GM10248 (cell line): ENCODE data around the gene HLA-A.
A peak's percentile ranks its signal among the peaks of the same experiment; 100 is the strongest.

Experiments
- CTCF ChIA-PET: fragments of 300-600 bp; sonication (Branson Sonifier 250); formaldehyde crosslinking; extraction: SDS; loops from one replicate; lab custom pipeline; 2021; ENCODE audit warnings: antibody characterized with exemption; lab: Yijun Ruan, JAX
- POLR2A ChIA-PET: fragments of 350-650 bp; sonication (Branson Sonifier 250); formaldehyde crosslinking; extraction: SDS; loops from one replicate; lab custom pipeline; 2020; ENCODE audit warnings: antibody characterized with exemption; lab: Yijun Ruan, JAX
- DNase-seq: peaks from one replicate; pipeline ENCODE4 v3.0.0; 2012; ENCODE audit errors: extremely low spot score
- TF ChIP-seq, protein P1 (sequence below): IDR thresholded peaks from 2 replicates; pipeline ENCODE4 v1.5.1; 2012; ENCODE audit warnings: mild to moderate bottlenecking, low read depth; ENCODE audit errors: extremely low read depth, missing control alignments, control extremely low read depth

The HLA-A gene

DNA sequence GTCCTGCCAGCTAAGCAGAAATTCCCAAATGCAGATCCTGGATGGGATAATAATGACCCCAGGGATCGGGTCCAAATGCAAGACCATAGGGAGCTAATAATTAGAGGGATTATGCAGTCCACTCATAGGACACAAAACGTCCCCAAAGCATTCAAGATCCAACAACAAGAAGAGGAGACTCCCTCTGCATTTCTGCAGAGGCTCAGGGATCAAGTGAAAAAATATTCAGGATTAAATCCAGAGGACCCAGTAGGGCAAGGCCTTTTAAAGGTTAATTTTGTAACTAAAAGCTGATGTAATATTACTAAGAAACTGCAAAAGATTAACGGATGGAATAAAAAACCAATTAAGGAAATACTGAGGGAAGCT is 22.2 kb downstream of the HLA-A start:
- TF ChIP-seq, protein P1, sequence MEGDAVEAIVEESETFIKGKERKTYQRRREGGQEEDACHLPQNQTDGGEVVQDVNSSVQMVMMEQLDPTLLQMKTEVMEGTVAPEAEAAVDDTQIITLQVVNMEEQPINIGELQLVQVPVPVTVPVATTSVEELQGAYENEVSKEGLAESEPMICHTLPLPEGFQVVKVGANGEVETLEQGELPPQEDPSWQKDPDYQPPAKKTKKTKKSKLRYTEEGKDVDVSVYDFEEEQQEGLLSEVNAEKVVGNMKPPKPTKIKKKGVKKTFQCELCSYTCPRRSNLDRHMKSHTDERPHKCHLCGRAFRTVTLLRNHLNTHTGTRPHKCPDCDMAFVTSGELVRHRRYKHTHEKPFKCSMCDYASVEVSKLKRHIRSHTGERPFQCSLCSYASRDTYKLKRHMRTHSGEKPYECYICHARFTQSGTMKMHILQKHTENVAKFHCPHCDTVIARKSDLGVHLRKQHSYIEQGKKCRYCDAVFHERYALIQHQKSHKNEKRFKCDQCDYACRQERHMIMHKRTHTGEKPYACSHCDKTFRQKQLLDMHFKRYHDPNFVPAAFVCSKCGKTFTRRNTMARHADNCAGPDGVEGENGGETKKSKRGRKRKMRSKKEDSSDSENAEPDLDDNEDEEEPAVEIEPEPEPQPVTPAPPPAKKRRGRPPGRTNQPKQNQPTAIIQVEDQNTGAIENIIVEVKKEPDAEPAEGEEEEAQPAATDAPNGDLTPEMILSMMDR: no peak
- ChIA-PET CTCF (interaction anchor here (0.7 to 4.4 kb wide), 8 partner anchors 11 to 268 kb away, joined by 3 to 25 read pairs (median 5); no protein-coding TSS in a partner anchor), POLR2A (interaction anchor here (0.9 to 1.3 kb wide), 4 partner anchors 10 to 17 kb away, joined by 3 to 7 read pairs (median 4); no protein-coding TSS in a partner anchor)
- no peak for DNase-seq

DNA sequence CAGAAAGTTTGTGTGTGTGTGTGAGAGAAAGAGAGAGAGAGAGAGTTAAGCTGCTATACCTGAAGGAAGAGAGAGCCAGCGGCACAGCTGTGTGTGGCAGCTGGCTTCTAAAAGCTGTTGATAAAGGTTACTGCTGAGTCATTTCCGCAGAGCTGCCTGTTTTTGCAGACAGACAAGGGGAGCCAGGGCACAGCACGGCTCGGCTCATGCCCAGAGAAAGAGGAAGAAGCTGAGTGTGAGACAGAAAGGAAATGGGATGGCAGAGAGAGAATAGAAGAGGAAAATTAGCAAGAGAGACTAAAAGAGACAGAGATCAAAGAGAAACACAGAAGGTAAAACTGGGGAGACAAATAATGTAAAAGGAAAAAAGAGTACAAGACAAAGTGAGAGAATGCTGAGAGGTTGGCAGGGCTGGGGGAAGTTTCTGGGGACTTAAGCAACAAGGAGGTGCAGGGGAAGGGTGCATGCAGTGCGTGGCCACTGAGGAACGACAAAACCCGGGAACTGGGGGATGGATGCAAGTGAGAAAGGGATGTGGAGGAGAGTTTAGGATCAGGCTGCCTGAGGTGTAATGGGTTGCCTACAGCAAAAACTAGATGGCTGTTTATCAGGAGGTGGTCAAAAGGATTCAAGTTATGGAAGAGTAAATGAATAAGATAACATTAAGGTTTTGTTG is 22.7 kb downstream of the HLA-A start:
- CTCF ChIA-PET: interaction anchor here (0.7 to 4.4 kb wide), 8 partner anchors 11 to 268 kb away, joined by 3 to 25 read pairs (median 5); no protein-coding TSS in a partner anchor

DNA sequence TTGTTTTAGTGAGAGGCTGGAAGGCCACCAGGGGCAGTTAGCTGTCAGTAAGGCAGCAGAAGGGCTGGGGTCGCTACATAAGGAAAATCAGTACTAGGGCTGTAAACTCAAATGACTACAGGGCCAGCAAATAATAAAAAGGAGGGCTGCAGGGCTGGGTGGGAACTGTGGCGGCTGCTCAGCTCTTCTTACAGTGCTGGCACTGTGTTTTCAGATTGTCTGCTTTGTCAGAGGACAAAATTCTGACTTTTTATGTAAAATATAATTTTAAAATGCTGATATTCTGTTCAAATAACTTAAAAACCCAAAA is 23.2 kb downstream of the HLA-A start:
- TF ChIP-seq, protein P1: no peak
- ChIA-PET CTCF (interaction anchor here (1.1 to 4.4 kb wide), 5 partner anchors 10 to 165 kb away, joined by 5 to 25 read pairs (median 7); no protein-coding TSS in a partner anchor), POLR2A (interaction anchor here (1.1 kb wide), 2 partner anchors 15 to 18 kb away, joined by 3 to 7 read pairs; no protein-coding TSS in a partner anchor)
- DNase-seq: no peak

More for the DNA sequence above, 22.7 kb downstream of the HLA-A start:
- POLR2A ChIA-PET: interaction anchor here (0.9 to 1.3 kb wide), 4 partner anchors 10 to 18 kb away, joined by 3 to 7 read pairs (median 4); no protein-coding TSS in a partner anchor
- peak; percentile 73 for DNase-seq
- TF ChIP-seq, protein P1: no peak

DNA sequence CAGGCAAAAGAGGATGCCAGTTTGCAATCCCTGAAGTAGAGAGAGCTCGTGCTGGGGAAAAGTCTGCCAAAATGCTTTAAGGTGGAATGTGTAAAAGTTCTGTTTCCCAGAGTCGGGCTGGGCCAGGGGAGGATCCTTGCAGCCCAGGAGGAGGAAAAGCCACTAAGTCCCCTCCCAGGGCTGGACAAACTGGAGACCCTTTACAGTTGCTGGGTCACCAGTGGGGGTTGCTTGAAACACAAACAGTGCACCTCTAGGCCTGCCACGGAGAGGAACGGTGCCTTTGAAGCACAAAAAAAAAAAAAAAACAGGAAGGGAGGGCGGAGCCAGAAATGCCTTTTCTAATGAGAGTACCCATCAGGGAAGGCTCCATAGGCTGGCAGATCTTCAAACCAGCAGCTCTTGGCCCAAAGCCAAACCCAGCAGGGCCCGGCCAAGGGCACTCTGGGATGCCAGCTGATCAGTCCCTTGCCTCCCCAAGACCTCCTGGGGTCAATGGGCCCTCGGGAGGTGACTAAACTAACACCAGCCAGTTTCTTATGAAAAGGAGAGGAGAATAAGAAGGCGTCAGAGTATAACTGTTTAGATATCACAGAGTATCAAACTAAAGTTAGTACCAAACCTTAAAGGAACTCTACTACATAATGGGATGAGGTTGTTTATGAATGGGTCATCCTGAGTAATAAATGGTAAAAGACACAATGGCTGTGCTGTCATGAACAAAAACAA is 23.7 kb downstream of the HLA-A start:
- ChIA-PET POLR2A (interaction anchor here (0.6 kb wide), 1 partner anchor 1925 kb away, joined by 5 read pairs; no protein-coding TSS in a partner anchor), CTCF (interaction anchor here (1.8 to 4.4 kb wide), 4 partner anchors 10 to 165 kb away, joined by 5 to 25 read pairs (median 12); no protein-coding TSS in a partner anchor)
- DNase-seq: no peak
- TF ChIP-seq, protein P1: no peak

DNA sequence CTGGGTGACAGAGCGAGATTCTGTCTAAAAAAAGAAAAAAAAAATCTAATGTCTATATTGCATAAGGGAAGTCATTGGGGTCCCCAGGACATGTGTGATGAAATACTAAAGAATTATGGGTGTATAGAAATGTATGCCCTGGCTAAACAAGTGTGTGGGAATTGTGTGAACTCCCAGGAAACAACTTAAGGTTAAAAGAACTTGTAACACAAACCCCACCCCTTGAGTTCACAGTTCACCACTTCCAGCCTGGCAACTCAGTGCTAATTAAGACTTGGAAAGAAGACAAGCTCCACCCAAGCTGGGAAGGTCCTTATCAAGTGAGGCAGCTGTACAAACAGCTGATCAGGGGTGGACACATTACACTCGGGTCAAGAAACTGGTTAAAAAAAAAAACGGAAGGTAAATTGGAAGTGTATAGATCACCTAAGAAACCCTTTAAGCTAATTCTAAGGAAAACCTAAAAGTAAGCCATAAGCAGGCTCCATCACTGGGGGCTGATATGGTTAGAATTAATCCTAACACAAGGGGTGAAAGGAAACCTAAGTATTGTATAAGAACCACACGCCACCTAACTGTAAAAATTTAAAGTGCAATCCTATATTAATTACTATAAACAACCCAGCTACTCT is 25.2 kb downstream of the HLA-A start:
- DNase-seq: no peak
- ChIA-PET CTCF (interaction anchor here (0.8 to 4.4 kb wide), 3 partner anchors 8 to 119 kb away, joined by 3 to 25 read pairs (median 7); no protein-coding TSS in a partner anchor), POLR2A (interaction anchor here (1.0 kb wide), 1 partner anchor 19 kb away, joined by 3 read pairs; no protein-coding TSS in a partner anchor)
- TF ChIP-seq, protein P1: peak; percentile 23

DNA sequence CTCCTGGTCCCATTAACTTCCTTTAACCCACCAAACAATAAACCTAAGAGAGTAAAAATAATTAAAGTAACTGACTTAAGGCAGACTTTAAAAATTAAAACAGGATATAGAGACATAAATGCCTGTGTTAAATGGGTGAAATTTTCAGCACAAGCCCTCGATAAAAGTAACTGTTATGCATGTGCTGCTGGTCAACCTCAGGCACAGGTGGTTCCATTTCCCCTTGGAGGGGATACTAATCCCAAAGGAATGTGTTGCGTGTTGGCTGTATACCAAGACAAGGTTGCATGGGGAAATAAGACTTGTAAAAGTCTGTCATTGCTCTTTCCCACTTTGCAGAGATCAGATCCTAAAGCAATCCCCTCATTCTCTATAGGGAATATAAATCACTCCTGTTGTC is 25.8 kb downstream of the HLA-A start:
- ChIA-PET CTCF (interaction anchor here (0.8 to 4.4 kb wide), 3 partner anchors 7 to 119 kb away, joined by 3 to 25 read pairs (median 7); no protein-coding TSS in a partner anchor), POLR2A (no interaction called here)

More for the DNA sequence above, 25.8 kb downstream of the HLA-A start:
- DNase-seq: no peak
- TF ChIP-seq, protein P1: no peak
